Measurements from ENCODE around the gene LEKR1.
A peak's percentile ranks its signal among the peaks of the same experiment; 100 is the strongest.

LEKR1 gene

GRCh38 chr3:157064402-157064801 lies 238.2 kb downstream of the LEKR1 start:
- no peak for DNase-seq

GRCh38 chr3:157065201-157065600 lies 239.0 kb downstream of the LEKR1 start:
- no peak for DNase-seq

GRCh38 chr3:157066335-157067098 lies 240.4 kb downstream of the LEKR1 start:
- DNase-seq: peak in 1 of 2 experiments; percentile 29

GRCh38 chr3:157067114-157067513 lies 241.0 kb downstream of the LEKR1 start:
- peak in 1 of 2 experiments; percentile 14 for DNase-seq

GRCh38 chr3:157069406-157069805 lies 243.3 kb downstream of the LEKR1 start:
- no peak for DNase-seq

- no peak for DNase-seq
Measured at GRCh38 chr3:157069846-157070677, 243.9 kb downstream of the LEKR1 start.

GRCh38 chr3:157070678-157070999 lies 244.5 kb downstream of the LEKR1 start:
- DNase-seq: no peak

- DNase-seq: no peak
Measured at GRCh38 chr3:157071744-157072525, 245.8 kb downstream of the LEKR1 start.

GRCh38 chr3:157073810-157074209 lies 247.7 kb downstream of the LEKR1 start:
- DNase-seq: no peak

- DNase-seq: no peak
Measured at GRCh38 chr3:157074490-157074889, 248.3 kb downstream of the LEKR1 start.

GRCh38 chr3:157074981-157075380 lies 248.8 kb downstream of the LEKR1 start:
- no peak for DNase-seq

GRCh38 chr3:157075693-157076420 lies 249.7 kb downstream of the LEKR1 start:
- no peak for DNase-seq

- peak; percentile 5 to 22 for DNase-seq
Measured at GRCh38 chr3:157077565-157077991, 251.4 kb downstream of the LEKR1 start.

GRCh38 chr3:157078131-157078810 lies 252.1 kb downstream of the LEKR1 start:
- DNase-seq: peak; percentile 4 to 32

GRCh38 chr3:157078811-157079185 lies 252.6 kb downstream of the LEKR1 start:
- DNase-seq: no peak

- DNase-seq: no peak
Measured at GRCh38 chr3:157079676-157080369, 253.7 kb downstream of the LEKR1 start.

GRCh38 chr3:157081626-157082210 lies 255.6 kb downstream of the LEKR1 start:
- no peak for DNase-seq

GRCh38 chr3:157082305-157082982 lies 256.3 kb downstream of the LEKR1 start:
- DNase-seq: no peak

- DNase-seq: no peak
Measured at GRCh38 chr3:157083824-157084223, 257.7 kb downstream of the LEKR1 start.

- no peak for DNase-seq
Measured at GRCh38 chr3:157086060-157086750, 260.1 kb downstream of the LEKR1 start.

Data from SHP77 (cell line).